Kidney (tissue), 14 donors: Measurements from ENCODE around the gene PALLD. TPM values are rescaled to one million over a fixed set of nuclear protein-coding genes. Genes with fewer than 3 reads are reported as not detected.
"Not testable (repeated sequence)": the region's sequence is repeated elsewhere in the genome, so short reads cannot be mapped to it uniquely, and the experiment has no call there.

Experiments used
- DNase-seq, 5 donors: peaks; one replicate each; pipeline ENCODE4 v3.0.0-alpha.2; 2013 to 2020
- FAIRE-seq: peaks from 2 replicates; lab custom pipeline; 2012; peaks lifted over from hg19 to GRCh38; lab: Jason Lieb, UNC
- H3K27ac ChIP-seq, 2 donors: one replicate each; pipeline ENCODE4 v1.7.0; 2013; ENCODE audit warnings: low read depth in 2 of 2, low read length in 2 of 2, inconsistent platforms in 1 of 2
- H3K27me3 ChIP-seq: one replicate; pipeline ENCODE4 v1.7.1; 2013; ENCODE audit warnings: low read length, inconsistent platforms; ENCODE audit not compliant: control insufficient read depth, insufficient read depth
- H3K36me3 ChIP-seq, 3 donors: one replicate each; pipeline versions ENCODE4 v1.7.0 to v1.7.1; 2013; ENCODE audit warnings: low read length in 3 of 3, control low read depth in 1 of 3, inconsistent platforms in 1 of 3; ENCODE audit not compliant: insufficient read depth in 3 of 3, control insufficient read depth in 2 of 3
- H3K4me1 ChIP-seq, 3 donors: one replicate each; pipeline versions ENCODE4 v1.7.0 to v1.7.1; 2013; ENCODE audit warnings: low read length in 3 of 3, inconsistent platforms in 1 of 3, low read depth in 1 of 3; ENCODE audit not compliant: control insufficient read depth in 2 of 3, insufficient read depth in 2 of 3
- H3K4me3 ChIP-seq, 3 donors: one replicate each; pipeline versions ENCODE4 v1.7.0 to v1.8.1; 2013; ENCODE audit warnings: low read length in 3 of 3, control low read depth in 1 of 3, inconsistent platforms in 1 of 3
- H3K9ac ChIP-seq, 3 donors: one replicate each; pipeline versions ENCODE4 v1.7.0 to v1.7.1; 2013; ENCODE audit warnings: low read length in 3 of 3, control low read depth in 1 of 3, inconsistent platforms in 1 of 3
- H3K9me3 ChIP-seq, 3 donors: one replicate each; pipeline versions ENCODE4 v1.7.0 to v1.7.1; 2013; ENCODE audit warnings: low read length in 3 of 3, control low read depth in 1 of 3, inconsistent platforms in 1 of 3; ENCODE audit not compliant: control insufficient read depth in 2 of 3, insufficient read depth in 1 of 3
- intact Hi-C: fragments of 100-400 bp; cut with DNase I; formaldehyde crosslinking; loops from one replicate; pipeline ENCODE4 v1.11.1; 2022
- polyA plus RNA-seq: library from polyadenylated mRNA; stranded (reverse); fragments of 350-450 nt; fragmentation: Illumina TruSeq; extraction: RNeasy Lipid Tissue Mini Kit (QIAGEN cat#74804); gene quantifications from one replicate; pipeline ENCODE4 v1.2.3, GENCODE V29; 2014; ENCODE audit warnings: low read depth, low replicate concordance; ENCODE audit not compliant: insufficient read depth
- total RNA-seq: library from RNA; stranded (reverse); fragmentation: NEBNext Ultra II Directional; extraction: Animal tissue kit (Norgen Biotek cat#: 25700); gene quantifications from one replicate; pipeline ENCODE4 v1.2.1, GENCODE V29; 2021
- TF ChIP-seq, protein P1 (sequence below): IDR thresholded peaks from 3 replicates; pipeline ENCODE4 v1.5.1; 2012; ENCODE audit warnings: mild to moderate bottlenecking, moderate library complexity, borderline replicate concordance; ENCODE audit not compliant: insufficient read depth; ENCODE audit errors: extremely low read depth
- donor health status: control.
- donor health status: control.
- donor health status: control.
- donor health status: control.
- donor health status: control.
- donor health status: DM: yes; HTN: yes; CAD: no.
- donor health status: Normal renal cell carcinoma (clear cell type).

Gene PALLD
- total and polyA plus RNA-seq, 2 donors from 2014 or later: 43.4 to 120 TPM

DNA sequence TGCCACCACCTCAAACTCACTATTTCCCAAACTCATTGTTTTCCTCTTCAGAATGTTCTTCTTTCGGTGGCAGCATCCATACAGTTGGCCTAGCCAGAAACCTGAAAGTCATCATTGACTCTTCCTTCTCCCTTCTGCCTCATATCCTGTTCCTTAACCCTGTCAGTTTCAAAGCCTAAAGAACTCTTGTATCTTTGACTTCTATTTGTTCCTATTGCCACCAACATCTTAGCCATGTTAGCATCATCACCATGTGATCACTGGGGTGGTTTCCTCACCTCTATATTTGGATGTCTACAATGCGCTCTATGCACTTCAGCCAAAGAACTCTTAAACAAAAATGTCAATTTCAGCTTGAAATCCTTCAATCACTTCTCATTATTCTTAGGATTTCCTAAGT, 45.5 kb upstream of the PALLD start:
- Histone ChIP-seq H3K9ac (no peak overlapping the region), H3K27ac (no peak overlapping the region), H3K27me3 (no peaks in the 10 kb centered on the region), H3K4me1 (no peaks in the 10 kb centered on the region), H3K9me3 (no peaks in the 10 kb centered on the region), H3K4me3 (no peak overlapping the region), H3K36me3 (no peaks in the 10 kb centered on the region)
- FAIRE-seq (no peak), DNase-seq (no peak)
- TF ChIP-seq, protein P1, sequence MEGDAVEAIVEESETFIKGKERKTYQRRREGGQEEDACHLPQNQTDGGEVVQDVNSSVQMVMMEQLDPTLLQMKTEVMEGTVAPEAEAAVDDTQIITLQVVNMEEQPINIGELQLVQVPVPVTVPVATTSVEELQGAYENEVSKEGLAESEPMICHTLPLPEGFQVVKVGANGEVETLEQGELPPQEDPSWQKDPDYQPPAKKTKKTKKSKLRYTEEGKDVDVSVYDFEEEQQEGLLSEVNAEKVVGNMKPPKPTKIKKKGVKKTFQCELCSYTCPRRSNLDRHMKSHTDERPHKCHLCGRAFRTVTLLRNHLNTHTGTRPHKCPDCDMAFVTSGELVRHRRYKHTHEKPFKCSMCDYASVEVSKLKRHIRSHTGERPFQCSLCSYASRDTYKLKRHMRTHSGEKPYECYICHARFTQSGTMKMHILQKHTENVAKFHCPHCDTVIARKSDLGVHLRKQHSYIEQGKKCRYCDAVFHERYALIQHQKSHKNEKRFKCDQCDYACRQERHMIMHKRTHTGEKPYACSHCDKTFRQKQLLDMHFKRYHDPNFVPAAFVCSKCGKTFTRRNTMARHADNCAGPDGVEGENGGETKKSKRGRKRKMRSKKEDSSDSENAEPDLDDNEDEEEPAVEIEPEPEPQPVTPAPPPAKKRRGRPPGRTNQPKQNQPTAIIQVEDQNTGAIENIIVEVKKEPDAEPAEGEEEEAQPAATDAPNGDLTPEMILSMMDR: no peak
- intact Hi-C loops: no loop called here

DNA sequence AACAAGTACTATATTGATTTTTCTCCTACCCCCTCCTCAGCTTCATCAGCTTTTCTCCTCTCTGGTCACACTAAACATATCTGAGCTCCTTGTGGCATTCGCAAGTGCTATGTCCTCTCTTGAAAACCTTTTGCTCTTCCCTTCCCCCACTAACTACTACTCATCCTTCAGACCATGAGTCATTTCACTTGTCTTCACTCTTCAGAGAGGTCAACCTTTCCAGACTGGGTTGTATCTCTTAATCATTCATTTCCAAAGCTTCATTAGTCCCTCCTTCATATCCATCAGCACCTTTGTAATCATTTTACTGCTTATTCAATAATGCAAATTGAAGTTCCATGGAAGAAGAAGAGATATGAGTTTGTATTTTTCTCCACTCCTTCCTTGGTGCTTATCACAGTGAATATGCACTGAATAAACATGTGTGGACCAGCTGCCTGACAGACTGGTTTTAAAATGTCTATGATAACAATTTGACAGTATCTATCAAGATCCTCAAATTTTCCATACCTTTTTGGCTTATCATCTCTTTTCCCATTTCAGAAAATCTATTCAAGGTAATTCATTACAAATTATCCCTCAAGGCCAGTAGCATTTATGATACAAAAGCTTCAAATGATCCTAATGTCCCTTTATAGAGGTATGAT, 45.0 kb upstream of the PALLD start:
- H3K4me3 ChIP-seq: no peak overlapping the region
- H3K9me3 ChIP-seq: no peaks in the 10 kb centered on the region
- DNase-seq (no peak), FAIRE-seq (no peak)
- TF ChIP-seq, protein P1: no peak
- H3K9ac ChIP-seq: no peak overlapping the region
- no peaks in the 10 kb centered on the region for H3K27me3 ChIP-seq
- no peaks in the 10 kb centered on the region for H3K36me3 ChIP-seq
- H3K4me1 ChIP-seq: no peaks in the 10 kb centered on the region
- intact Hi-C loops: no loop called here
- H3K27ac ChIP-seq: no peak overlapping the region

DNA sequence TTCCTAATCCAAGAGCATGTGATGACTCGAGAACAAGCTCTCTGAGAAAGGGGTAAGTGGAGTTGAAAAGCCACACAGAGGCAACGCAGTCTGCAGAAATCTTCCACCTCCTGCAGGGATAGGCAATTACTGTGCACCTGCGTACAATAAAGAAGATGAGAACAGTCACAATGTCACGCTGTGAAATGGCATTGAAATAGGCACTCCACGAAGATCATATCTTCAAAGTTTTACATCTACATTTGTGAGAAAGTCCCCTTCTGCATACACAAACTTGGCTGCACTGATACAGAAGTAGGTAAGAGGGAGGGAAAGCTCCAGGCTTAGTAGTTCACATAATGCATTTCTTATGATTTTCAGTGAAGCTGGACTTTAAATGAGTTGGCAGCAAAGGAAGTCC, 43.7 kb upstream of the PALLD start:
- no peak overlapping the region for H3K4me3 ChIP-seq
- no peaks in the 10 kb centered on the region for H3K9me3 ChIP-seq
- no peaks in the 10 kb centered on the region for H3K4me1 ChIP-seq
- intact Hi-C loops: no loop called here
- no peaks in the 10 kb centered on the region for H3K36me3 ChIP-seq
- no peak overlapping the region for H3K27ac ChIP-seq
- H3K27me3 ChIP-seq: no peaks in the 10 kb centered on the region
- FAIRE-seq (no peak), DNase-seq (no peak)
- H3K9ac ChIP-seq: no peak overlapping the region
- TF ChIP-seq, protein P1: no peak

DNA sequence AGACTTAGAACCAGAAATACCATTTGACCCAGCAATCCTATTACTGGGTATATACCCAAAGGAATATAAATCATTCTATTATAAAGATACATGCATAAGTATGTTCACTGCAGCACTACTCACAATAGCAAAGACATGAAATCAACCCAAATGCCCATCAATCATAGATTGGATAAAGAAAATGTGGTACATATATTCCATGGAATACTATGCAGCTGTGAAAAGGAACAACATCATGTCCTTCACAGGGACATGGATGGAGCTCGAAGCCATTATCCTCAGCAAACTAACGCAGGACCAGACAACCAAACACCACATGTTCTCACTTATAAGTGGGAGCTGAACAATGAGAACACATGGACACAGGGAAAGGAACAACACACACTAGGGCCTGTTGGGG, 38.6 kb upstream of the PALLD start:
- intact Hi-C loops, H3K9me3 ChIP-seq, DNase-seq, H3K9ac ChIP-seq, H3K27me3 ChIP-seq, H3K27ac ChIP-seq, H3K36me3 ChIP-seq, FAIRE-seq, H3K4me3 ChIP-seq, H3K4me1 ChIP-seq: not testable (repeated sequence)
